ENCODE data around the gene GLCCI1.

GLCCI1 gene

DNA sequence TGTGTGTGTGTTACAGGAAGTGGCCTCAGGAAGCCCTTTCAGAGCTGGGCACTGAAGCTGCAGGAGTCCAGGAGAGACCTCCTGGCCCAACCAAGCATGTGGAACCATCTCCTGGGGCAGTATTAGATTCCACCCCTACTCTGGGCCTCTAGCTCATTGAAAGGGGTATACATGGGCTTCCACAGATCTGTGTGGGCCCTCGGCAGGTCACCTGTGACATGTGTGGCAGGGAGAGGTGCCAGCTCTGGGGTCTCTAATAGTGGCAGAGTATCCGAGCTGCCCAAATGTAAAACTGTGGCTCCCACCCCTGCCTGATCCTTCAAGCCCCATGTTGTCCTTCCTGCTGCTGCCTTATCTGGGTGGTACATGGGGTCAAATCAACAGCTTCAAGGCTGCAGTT lies 144.1 kb downstream of the GLCCI1 start:
- no peak overlapping the region for H3K4me3 ChIP-seq (ENCODE audit: low read depth, low read length)
- DNase-seq (ENCODE audit: low read depth): no peak
- TF ChIP-seq MYC (IDR thresholded peaks at IDR 0.05; ENCODE audit: low read depth, low read length) (no peak), POLR2A (IDR thresholded peaks at IDR 0.05; ENCODE audit: extremely low read depth, insufficient read length) (no peak)
- TF ChIP-seq, protein P1, sequence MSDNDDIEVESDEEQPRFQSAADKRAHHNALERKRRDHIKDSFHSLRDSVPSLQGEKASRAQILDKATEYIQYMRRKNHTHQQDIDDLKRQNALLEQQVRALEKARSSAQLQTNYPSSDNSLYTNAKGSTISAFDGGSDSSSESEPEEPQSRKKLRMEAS (IDR thresholded peaks at IDR 0.05; ENCODE audit: low read depth, low read length): no peak
- TF ChIP-seq, protein P2, sequence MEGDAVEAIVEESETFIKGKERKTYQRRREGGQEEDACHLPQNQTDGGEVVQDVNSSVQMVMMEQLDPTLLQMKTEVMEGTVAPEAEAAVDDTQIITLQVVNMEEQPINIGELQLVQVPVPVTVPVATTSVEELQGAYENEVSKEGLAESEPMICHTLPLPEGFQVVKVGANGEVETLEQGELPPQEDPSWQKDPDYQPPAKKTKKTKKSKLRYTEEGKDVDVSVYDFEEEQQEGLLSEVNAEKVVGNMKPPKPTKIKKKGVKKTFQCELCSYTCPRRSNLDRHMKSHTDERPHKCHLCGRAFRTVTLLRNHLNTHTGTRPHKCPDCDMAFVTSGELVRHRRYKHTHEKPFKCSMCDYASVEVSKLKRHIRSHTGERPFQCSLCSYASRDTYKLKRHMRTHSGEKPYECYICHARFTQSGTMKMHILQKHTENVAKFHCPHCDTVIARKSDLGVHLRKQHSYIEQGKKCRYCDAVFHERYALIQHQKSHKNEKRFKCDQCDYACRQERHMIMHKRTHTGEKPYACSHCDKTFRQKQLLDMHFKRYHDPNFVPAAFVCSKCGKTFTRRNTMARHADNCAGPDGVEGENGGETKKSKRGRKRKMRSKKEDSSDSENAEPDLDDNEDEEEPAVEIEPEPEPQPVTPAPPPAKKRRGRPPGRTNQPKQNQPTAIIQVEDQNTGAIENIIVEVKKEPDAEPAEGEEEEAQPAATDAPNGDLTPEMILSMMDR (IDR thresholded peaks at IDR 0.05; ENCODE audit: low read depth, low read length): no peak

DNA sequence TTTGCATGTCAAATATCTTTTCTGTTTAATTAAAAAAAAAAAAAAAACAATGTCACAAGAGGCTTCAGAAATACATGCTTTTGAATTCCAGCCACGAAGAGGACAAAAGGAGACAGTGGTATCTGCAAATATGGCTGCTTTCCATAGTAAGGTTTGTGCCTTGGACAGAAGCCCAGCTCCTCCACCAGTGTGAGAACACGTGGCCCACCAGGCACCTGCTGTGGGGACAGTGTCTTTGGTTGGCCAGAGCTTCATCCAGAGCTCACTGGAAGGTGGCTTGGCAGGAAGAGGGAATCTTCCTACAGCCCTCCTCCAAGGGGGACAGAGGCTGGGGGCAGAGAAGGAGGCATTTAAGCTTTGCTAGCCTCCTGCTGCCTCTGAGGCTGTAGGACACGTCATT lies 144.6 kb downstream of the GLCCI1 start:
- TF ChIP-seq POLR2A (IDR thresholded peaks at IDR 0.05; ENCODE audit: extremely low read depth, insufficient read length) (no peak), MYC (IDR thresholded peaks at IDR 0.05; ENCODE audit: low read depth, low read length) (no peak)
- TF ChIP-seq, protein P1 (IDR thresholded peaks at IDR 0.05; ENCODE audit: low read depth, low read length): no peak
- TF ChIP-seq, protein P2 (IDR thresholded peaks at IDR 0.05; ENCODE audit: low read depth, low read length): no peak
- no peak overlapping the region for H3K4me3 ChIP-seq (ENCODE audit: low read depth, low read length)
- no peak for DNase-seq (ENCODE audit: low read depth)

DNA sequence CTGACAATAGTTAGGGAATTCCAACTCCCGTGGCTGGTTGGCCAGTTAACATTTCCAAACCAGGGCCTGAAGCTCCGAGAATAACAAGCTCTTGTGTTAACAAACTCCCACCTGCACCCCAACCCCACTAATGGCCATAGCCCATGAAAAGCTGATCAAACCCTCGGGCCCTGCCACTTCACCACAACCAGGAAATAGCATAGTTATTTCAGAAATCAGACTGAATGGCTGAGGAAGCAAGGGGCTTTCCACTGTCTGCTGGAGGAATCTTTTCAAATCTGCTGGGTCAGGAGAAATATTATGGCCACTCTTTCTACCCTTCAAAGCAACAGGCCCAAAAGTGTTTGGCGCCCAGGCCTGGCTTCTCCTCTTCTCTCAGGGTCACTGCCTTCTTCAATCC lies 145.6 kb downstream of the GLCCI1 start:
- DNase-seq (ENCODE audit: low read depth): no peak
- H3K4me3 ChIP-seq (ENCODE audit: low read depth, low read length): no peak overlapping the region
- TF ChIP-seq, protein P2 (IDR thresholded peaks at IDR 0.05; ENCODE audit: low read depth, low read length): no peak
- TF ChIP-seq MYC (IDR thresholded peaks at IDR 0.05; ENCODE audit: low read depth, low read length) (no peak), POLR2A (IDR thresholded peaks at IDR 0.05; ENCODE audit: extremely low read depth, insufficient read length) (no peak)
- TF ChIP-seq, protein P1 (IDR thresholded peaks at IDR 0.05; ENCODE audit: low read depth, low read length): no peak

DNA sequence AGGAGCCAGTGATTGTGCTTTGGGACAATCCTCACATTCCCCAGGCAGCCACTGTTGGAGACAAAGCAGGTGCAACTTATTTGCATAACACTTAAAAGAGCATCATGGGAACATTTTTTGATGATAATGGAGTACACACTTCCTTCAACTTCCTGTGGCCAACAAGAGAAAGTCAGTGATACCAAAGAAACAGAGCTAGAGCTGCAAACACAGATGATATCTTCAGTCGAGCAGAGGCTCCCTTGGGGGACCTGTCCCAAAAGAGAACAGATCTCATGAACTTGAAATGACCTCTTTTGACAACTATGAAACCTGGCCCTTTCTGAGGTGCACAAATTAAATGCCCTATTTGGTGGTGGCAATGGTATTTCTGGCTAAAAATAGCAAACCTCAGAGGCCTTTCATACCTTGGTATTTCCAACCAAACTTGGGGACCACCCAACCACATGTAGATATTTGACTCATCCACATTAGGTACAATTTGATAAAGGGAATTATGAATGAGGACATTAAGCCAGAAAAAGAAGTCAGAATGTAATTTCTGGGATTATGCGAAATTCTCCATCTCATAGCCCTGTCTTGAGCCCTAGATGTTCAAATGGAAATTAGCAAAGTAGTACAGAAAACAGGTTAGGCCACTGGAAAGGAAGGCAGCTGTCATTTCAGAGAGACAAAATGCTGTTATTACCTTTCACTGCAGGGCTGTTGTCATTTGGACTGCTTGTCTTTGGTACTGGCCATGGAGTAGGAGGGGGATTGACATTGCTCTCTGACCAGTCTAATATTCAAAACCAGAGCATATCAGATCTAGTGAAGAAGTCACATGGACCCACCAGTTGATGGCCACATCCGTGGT lies 147.2 kb downstream of the GLCCI1 start:
- no peak for DNase-seq (ENCODE audit: low read depth)
- H3K4me3 ChIP-seq (ENCODE audit: low read depth, low read length): no peak overlapping the region
- TF ChIP-seq, protein P2 (IDR thresholded peaks at IDR 0.05; ENCODE audit: low read depth, low read length): no peak
- no peak for TF ChIP-seq MYC (IDR thresholded peaks at IDR 0.05; ENCODE audit: low read depth, low read length)
- TF ChIP-seq, protein P1 (IDR thresholded peaks at IDR 0.05; ENCODE audit: low read depth, low read length): no peak
- no peak for TF ChIP-seq POLR2A (IDR thresholded peaks at IDR 0.05; ENCODE audit: extremely low read depth, insufficient read length)

DNA sequence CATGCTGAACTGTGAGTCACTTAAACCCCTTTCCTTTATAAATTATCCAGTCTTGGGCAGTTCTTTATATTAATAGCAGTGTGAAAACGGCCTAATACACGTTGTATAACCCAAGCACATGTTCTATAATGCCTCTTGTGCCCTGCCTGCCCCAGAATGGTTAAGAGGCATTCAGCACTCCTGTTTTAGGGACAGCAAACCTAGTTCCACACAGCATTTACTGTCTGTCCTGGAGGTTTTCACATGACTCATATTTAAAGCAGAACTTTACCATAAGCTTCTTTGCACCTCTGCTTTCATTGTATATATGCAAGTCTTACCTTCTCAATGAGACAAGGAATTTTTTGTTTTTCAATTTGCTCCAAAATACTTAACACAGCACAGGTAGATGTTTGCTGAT lies 148.6 kb downstream of the GLCCI1 start:
- H3K4me3 ChIP-seq (ENCODE audit: low read depth, low read length): no peak overlapping the region
- TF ChIP-seq POLR2A (IDR thresholded peaks at IDR 0.05; ENCODE audit: extremely low read depth, insufficient read length): no peak
- TF ChIP-seq, protein P1 (IDR thresholded peaks at IDR 0.05; ENCODE audit: low read depth, low read length): no peak
- TF ChIP-seq MYC (IDR thresholded peaks at IDR 0.05; ENCODE audit: low read depth, low read length): no peak
- TF ChIP-seq, protein P2 (IDR thresholded peaks at IDR 0.05; ENCODE audit: low read depth, low read length): no peak
- peak; percentile 15 for DNase-seq (ENCODE audit: low read depth)
